ENCODE measurements around the gene IMP4.

Gene IMP4

DNA sequence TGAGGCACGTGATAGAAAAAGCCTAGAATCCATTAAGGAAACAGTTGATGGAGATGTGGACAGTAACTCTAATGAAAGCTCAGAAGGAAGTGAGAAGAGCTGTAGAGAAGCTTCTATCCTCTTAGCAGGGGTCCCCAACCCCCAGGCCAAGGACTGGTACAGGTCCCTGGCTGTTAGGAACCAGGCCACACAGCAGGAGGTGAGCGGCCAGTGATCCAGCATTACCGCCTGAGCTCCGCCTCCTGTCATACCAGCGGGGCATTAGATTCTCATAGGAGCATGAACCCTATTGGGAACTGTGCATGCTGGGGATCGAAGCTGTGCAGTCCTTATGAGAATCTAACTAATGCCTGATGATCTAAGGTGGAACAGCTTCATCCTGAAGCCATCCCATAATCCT, 8.7 kb upstream of the IMP4 start:
- Histone ChIP-seq H3K79me2 (ENCODE audit: low read length) (no peaks in the 10 kb centered on the region), H3K9me2 (replicated peaks; ENCODE audit: insufficient read depth, low read length) (no peaks in the 10 kb centered on the region), H3K27ac (ENCODE audit: low read length) (no peak overlapping the region), H3K36me3 (replicated peaks; ENCODE audit: insufficient read depth, low read length) (no peaks in the 10 kb centered on the region), H3K27me3 (replicated peaks; ENCODE audit: insufficient read depth, low read length) (no peaks in the 10 kb centered on the region), H3K4me1 (ENCODE audit: low read length) (0 out of 2 replicates have a peak, but pooled peaks cover 8% of the 10 kb centered on the region), H2AFZ (ENCODE audit: low read length) (no peak overlapping the region), H3K9ac (ENCODE audit: low read length) (no peak overlapping the region), H3K4me3 (ENCODE audit: low read length) (no peak overlapping the region), H3K4me2 (ENCODE audit: low read depth, low read length) (no peak overlapping the region), H3K9me3 (replicated peaks; ENCODE audit: insufficient read depth, low read length) (no peaks in the 10 kb centered on the region), H4K20me1 (ENCODE audit: insufficient read depth, low read length) (no peaks in the 10 kb centered on the region), H3F3A (ENCODE audit: insufficient read depth, low read length) (no peaks in the 10 kb centered on the region)
- no peak for TF ChIP-seq EZH2 (optimal IDR thresholded peaks at IDR 0.05; ENCODE audit: low read depth, low read length)
- DNase-seq: no peak

GRCh38 chr2:130335226-130335625, 7.5 kb upstream of the IMP4 start:
- Histone ChIP-seq H2AFZ (ENCODE audit: low read length) (no peak overlapping the region), H3K9me2 (replicated peaks; ENCODE audit: insufficient read depth, low read length) (no peaks in the 10 kb centered on the region), H3K79me2 (ENCODE audit: low read length) (no peaks in the 10 kb centered on the region), H3K9ac (ENCODE audit: low read length) (no peak overlapping the region), H3K27ac (ENCODE audit: low read length) (no peak overlapping the region), H3K9me3 (replicated peaks; ENCODE audit: insufficient read depth, low read length) (no peaks in the 10 kb centered on the region), H3K4me1 (ENCODE audit: low read length) (0 out of 2 replicates have a peak, but pooled peaks cover 8% of the 10 kb centered on the region), H3F3A (ENCODE audit: insufficient read depth, low read length) (no peaks in the 10 kb centered on the region), H3K4me3 (ENCODE audit: low read length) (no peak overlapping the region), H3K27me3 (replicated peaks; ENCODE audit: insufficient read depth, low read length) (no peaks in the 10 kb centered on the region), H3K36me3 (replicated peaks; ENCODE audit: insufficient read depth, low read length) (no peaks in the 10 kb centered on the region), H3K4me2 (ENCODE audit: low read depth, low read length) (no peak overlapping the region), H4K20me1 (ENCODE audit: insufficient read depth, low read length) (no peaks in the 10 kb centered on the region)
- DNase-seq: no peak
- TF ChIP-seq EZH2 (optimal IDR thresholded peaks at IDR 0.05; ENCODE audit: low read depth, low read length): no peak
- TF ChIP-seq EZH2phosphoT487 (IDR thresholded peaks at IDR 0.05; ENCODE audit: low read length): no peak
- TF ChIP-seq, protein P1, sequence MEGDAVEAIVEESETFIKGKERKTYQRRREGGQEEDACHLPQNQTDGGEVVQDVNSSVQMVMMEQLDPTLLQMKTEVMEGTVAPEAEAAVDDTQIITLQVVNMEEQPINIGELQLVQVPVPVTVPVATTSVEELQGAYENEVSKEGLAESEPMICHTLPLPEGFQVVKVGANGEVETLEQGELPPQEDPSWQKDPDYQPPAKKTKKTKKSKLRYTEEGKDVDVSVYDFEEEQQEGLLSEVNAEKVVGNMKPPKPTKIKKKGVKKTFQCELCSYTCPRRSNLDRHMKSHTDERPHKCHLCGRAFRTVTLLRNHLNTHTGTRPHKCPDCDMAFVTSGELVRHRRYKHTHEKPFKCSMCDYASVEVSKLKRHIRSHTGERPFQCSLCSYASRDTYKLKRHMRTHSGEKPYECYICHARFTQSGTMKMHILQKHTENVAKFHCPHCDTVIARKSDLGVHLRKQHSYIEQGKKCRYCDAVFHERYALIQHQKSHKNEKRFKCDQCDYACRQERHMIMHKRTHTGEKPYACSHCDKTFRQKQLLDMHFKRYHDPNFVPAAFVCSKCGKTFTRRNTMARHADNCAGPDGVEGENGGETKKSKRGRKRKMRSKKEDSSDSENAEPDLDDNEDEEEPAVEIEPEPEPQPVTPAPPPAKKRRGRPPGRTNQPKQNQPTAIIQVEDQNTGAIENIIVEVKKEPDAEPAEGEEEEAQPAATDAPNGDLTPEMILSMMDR (IDR thresholded peaks at IDR 0.05; ENCODE audit: low read length): no peak

DNA sequence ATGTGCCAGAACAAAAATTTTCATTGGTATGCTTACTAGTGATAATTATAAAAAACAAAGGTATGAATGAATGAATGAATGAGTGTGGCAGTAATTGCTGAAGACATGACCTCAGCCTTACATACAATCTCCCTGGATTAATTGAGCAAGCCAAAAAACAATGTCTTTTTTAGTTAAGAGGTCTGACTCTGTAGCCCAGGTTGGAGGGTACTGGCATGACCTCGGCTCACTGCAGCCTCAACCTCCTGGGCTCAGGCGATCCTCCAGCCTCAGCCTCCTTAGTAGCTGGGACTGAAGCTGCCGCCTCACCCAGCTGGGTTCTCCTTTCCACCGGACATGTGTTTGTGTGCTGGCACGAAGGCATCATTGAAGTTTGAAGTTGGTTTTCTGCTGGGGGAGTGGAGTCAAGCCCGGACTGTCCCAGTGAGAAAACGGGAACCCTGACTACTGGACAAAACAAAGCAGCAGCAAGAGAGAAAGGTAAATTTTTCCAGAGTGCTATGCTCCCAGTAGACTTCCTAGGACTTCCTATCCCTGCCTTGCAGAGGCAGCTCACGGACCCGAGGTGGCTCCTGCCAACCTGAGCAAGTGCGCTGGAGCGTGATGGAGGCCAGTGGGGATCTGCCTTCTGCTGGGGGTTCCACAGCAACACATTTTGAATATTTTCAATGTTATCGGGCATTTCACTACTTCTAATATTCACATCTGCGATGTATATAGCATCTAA, 6.4 kb upstream of the IMP4 start:
- Histone ChIP-seq H3K9ac (ENCODE audit: low read length) (no peak overlapping the region), H3K4me3 (ENCODE audit: low read length) (no peak overlapping the region), H3F3A (ENCODE audit: insufficient read depth, low read length) (no peaks in the 10 kb centered on the region), H3K79me2 (ENCODE audit: low read length) (no peaks in the 10 kb centered on the region), H2AFZ (ENCODE audit: low read length) (no peak overlapping the region), H3K4me1 (ENCODE audit: low read length) (0 out of 2 replicates have a peak, but pooled peaks cover 8% of the 10 kb centered on the region), H4K20me1 (ENCODE audit: insufficient read depth, low read length) (no peaks in the 10 kb centered on the region), H3K9me3 (replicated peaks; ENCODE audit: insufficient read depth, low read length) (no peaks in the 10 kb centered on the region), H3K27me3 (replicated peaks; ENCODE audit: insufficient read depth, low read length) (no peaks in the 10 kb centered on the region), H3K36me3 (replicated peaks; ENCODE audit: insufficient read depth, low read length) (no peaks in the 10 kb centered on the region), H3K9me2 (replicated peaks; ENCODE audit: insufficient read depth, low read length) (no peaks in the 10 kb centered on the region), H3K4me2 (ENCODE audit: low read depth, low read length) (no peak overlapping the region), H3K27ac (ENCODE audit: low read length) (no peak overlapping the region)
- TF ChIP-seq EZH2phosphoT487 (IDR thresholded peaks at IDR 0.05; ENCODE audit: low read length) (no peak), EZH2 (optimal IDR thresholded peaks at IDR 0.05; ENCODE audit: low read depth, low read length) (no peak)
- TF ChIP-seq, protein P1 (IDR thresholded peaks at IDR 0.05; ENCODE audit: low read length): no peak
- no peak for DNase-seq
